GM12891 (cell line): ENCODE results near the gene NECTIN2.

Experiments
- POLR2A ChIP-seq: IDR thresholded peaks from 2 replicates; pipeline ENCODE4 v1.6.1; 2011; ENCODE audit warnings: low read depth, low read length, control low read depth
- TAF1 ChIP-seq: IDR thresholded peaks from 2 replicates; pipeline ENCODE4 v1.6.1; 2011; ENCODE audit warnings: low read depth, low read length, control low read depth

DNA sequence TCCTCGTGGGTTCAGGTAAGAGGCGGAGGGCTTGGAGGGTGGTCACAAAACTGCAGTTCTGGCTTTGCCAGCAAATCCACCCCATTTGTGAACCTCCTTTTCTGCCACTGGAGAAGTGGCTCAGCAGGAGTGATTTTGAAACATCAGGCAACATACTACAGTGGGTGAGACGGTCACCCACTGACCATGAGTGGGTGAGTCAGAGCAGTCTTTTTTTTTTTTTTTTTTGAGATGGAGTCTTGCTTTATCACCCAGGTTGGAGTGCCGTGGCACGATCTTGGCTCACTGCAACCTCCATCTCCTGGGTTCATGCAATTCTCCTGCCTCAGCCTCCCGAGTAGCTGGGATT, 47.9 kb downstream of the NECTIN2 start:
- no peak for TF ChIP-seq TAF1
- no peak for TF ChIP-seq POLR2A
